Stimulated activated CD8-positive, alpha-beta memory T cell treated with anti-CD3 and anti-CD28 coated beads, Interleukin-4, amount 100 ng/mL, for 48 hours (primary cell): ENCODE data around the gene AP1G2.

ENCODE experiments used
- DNase-seq: peaks from one replicate; pipeline ENCODE4 v3.0.0-alpha.2; 2020

The AP1G2 gene

DNA sequence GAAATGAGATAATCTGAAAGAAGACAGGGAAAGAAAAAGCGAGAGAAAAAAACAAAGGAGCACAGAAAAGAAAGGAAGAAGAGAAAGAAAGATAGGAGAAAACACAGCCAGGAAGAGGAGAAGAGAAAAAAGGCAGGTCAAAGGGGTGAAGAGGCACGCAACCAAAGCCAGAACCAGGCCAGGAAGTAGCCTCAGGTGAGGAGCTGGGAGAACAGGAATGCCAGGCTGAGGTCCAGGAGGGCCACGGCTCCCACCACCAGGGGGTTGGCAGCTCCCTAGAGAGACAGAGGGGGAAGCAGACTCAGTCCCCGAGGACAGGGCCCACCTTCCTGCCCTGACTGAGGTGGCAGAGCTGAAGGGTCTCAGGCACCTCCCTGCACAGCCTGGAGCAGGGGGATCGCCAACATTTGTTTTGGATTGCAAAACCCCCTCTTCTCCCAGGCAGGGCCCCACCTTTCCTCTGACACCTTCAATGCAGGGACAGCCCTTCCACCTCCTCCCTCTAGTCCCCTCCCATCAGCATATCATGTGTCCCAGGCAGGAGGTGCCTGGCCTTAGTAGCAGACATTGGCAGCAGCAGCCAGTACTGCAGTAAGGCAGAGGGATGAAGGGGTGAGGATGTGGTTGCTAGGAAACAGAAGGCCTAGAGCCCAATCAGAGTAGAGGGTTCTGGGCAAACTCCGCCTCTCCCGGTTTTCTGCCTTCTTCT is 2.0 kb upstream of the AP1G2 start:
- DNase-seq: no peak

DNA sequence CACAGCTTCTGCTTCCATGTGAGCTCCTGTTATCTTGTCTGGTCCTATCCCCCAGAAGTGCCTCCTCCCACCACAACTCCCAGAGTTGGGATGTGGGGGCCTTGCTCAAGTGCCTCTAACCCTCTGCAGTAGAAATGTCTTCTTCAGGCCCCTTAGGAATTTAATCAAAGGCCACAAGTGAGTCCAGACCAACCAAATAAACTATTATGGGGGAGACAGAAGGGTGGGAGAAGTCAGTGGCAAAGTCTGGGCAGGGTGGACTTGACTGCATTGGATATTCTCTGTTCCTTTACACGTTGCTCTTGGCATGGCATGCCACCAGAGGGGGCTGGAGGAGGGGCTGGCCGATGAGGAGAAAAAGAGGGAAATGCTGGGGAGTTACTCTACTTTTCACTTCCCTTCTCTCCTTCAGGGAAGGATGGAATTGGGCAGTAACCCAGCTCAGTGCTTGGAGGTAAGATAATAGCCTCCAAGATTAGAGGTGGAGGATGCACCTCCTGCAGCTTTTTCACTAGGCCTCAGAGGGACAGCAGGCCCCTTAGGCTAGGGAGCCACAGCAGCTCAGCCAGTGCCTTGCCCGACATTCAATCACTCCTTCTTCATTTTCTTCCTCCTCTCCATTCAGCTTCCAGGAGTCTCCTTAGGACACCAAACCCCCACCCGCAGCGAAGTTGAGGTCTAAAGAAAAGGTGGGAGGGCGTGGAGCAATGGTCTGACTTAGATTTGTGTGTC is 1.2 kb upstream of the AP1G2 start:
- DNase-seq: no peak

DNA sequence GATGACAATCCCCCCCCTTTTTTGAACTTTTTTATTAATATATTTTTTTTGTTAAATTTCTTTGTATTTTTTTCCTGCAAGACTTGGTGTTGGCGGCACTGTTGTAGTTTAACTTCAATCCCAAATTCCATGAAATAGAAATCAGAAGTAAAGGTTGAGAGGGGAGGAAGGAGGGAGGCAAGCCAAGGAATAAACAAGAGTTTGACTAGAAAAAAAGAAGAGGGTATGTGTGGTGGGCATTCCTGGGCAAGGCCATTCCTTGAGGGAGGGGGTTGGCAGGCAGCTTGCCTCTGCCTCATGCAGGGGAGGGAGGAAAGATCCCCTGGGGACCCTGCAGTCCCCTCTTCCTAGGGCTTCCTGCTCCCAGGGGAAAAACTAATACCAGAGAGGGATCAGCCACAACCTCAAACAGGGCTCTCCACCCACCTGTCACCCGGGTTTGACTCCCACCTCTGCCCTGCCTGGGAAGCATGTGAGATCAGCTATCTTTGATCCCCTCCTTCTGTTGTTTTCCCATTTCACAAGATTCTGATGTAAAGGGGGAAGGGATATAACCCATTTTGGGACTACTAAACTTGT is 519 bp upstream of the AP1G2 start:
- DNase-seq: no peak

DNA sequence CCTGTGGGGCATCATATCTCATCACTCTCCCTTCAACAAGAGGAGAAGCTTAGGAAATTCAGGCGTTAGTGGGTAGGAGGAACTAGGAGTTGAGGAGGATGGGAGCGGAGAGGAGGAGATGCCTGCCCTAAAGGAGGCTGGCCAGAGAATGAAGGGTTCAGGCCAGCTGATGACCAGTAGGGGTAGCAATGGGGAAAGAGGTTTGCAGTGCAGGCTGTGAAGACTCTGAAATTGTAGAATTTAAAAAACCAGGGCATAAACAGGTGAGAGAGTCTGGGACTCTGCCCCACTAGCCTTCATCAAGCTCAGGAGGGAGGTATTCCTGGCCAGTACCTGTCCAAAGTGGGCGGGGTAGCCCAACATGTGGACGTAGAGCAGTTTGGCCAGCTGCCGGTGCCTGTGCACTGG is 809 bp downstream of the AP1G2 start:
- no peak for DNase-seq

DNA sequence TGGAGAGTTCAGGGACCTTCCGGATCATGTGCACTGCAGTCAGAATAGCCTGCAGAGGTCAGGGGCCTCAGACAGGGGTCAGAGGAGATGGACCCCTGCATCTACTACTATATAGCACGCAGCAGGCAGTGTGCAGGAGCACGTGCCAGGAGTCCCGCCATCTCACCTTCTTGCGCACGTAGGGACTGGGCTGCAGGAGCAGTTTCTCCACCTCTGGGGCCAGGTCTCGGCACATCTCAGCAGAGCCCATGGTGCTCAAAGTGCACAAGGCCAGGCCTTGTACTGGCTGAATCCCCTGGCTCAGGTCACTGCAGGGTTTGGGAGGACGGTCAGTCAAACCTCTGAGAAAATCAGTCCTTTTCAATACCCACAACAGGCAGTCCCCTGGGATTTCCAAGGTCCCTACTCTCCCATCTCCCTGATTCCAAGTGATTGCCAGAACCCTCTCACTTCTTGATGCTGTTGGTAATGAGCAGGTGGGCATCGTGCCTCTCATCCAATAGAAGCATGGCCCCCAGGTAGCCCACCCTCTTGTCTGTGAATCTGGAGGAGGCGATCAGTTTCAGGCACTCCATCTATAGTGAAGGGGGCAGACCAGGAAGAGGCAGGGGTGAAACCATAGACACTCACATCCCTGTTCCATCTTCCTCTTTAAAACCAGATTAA is 1.3 kb downstream of the AP1G2 start:
- no peak for DNase-seq

DNA sequence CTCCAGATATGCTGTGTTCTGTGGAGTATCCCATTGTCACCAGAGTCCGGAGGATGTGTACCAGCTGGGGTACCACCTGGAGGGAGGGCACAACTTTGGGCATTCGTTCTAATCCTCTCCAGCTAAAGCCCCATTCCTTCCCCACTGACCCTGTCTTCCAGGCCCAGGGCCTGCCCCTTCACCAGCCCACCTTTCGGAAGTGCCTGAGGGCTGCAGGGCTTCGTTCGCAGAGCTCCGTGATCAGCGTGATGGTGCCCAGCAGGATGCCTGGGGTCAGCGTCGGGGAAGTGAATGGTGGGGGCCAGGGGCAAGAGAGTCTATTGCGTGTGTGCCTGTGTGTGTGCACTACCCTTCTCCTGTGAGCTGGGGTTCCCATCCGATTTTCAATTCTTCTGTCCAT is 2.0 kb downstream of the AP1G2 start:
- DNase-seq: no peak

DNA sequence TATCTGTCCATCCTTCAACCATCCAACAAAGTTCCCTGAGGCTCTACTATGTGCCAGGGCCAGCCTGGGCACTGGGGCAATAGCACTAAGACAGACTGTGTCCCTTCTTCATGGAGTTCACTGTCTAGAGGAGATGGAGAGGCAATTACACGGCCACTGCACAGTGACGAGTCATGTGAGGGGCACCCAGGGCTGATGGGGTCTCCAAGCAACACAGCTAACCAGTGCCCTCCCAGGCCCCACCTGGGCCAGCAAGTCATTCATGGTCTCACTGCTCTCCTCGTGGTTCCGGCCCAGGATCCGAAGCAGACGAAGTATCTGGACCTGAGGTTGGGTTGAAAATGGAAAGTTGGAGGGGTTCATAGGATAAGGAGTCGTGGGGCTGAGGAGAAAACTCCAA is 2.7 kb downstream of the AP1G2 start:
- DNase-seq: no peak

DNA sequence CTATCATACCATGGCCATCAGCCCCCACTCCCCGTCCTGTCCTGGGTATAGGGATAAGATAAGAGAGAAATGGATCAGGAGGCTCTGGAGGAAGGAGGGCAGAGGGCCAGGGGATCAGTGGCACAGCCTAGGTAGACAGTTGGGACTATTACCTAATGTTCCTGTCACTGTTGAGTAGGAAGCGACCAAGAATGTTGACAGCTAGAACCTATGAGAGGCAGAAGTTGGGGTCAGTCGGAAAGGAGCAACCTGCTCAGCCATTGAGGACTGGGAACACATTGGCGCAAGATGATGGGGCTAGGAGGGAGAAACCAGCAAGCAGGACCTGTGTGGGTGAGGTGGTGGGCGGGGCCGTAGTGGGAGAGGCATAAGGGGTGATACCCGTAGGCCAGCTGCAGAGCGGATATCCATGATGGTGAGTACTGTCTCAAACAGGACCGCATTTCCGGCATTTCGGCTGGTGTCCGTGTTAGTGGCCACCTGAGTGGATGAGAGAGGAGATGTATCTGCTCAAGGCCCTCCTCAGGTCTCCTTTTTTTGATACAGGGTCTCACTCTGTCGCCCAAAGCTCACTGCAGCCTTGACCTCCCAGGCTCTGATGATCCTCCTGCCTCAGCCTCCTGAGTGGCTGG is 3.3 kb downstream of the AP1G2 start:
- no peak for DNase-seq

DNA sequence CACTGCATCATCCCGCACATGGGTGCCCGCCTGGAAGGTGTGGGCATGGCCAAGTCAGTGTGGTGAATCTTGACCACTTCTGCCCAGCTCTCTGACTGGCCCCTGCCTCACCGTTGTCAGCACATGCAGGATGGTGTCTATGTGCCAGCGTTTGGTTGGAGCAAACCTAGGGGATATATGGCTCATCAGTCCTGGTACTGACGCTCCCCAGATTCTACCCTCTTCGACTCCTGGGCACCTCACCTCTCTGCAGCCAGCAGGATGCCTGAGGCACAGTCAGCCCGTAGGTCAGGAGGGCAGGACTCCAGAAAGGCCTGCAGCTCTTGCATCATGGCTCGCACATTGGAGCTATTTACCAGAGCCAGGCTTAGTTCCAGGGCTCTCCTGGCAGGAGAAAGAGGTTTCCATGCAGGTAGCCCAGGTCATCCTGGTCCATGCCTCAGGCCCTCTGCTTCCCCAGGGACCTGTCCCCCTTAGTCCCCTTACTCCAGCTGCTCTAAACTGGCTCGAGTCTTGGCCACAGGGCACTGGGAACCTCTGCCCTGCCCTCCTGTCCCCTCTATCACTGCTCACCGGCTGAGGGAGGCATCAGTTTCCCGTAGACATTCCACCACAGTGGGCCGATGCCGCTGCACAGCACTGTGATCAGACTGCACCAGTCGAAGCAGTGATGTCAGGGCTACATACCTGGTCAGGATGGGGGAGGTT is 4.0 kb downstream of the AP1G2 start:
- no peak for DNase-seq

DNA sequence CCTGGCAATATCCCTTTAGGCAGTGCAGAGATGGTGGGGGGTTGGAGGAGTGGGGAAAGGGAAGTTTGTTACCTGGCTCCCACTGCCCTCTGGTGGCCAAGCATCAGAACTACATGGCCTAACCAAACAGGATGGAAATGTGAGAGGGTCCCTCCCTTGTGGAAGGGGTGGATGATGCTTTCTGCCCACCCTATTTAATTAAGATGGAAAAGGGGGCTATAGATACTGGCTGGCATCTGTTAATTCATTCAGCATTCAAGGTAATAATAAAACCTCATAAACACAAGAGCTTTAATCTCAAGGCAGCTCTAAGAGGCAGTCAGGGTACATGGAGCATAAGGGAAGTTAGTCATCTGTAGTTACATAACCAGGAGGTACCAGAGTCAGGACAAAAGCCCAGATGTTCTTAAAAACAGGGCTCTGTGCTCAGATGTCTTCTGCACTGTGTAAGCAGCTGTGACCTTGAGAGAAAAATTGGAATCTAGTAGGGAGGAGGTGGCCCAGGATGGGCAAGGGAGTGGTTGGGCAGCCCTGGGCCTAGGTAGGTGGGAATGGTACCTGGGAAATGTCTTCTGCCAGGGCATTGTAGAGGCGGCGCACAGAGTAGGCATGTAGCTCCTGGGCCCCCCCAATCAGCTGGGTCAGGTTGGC is 4.6 kb downstream of the AP1G2 start:
- DNase-seq: peak; percentile 73

DNA sequence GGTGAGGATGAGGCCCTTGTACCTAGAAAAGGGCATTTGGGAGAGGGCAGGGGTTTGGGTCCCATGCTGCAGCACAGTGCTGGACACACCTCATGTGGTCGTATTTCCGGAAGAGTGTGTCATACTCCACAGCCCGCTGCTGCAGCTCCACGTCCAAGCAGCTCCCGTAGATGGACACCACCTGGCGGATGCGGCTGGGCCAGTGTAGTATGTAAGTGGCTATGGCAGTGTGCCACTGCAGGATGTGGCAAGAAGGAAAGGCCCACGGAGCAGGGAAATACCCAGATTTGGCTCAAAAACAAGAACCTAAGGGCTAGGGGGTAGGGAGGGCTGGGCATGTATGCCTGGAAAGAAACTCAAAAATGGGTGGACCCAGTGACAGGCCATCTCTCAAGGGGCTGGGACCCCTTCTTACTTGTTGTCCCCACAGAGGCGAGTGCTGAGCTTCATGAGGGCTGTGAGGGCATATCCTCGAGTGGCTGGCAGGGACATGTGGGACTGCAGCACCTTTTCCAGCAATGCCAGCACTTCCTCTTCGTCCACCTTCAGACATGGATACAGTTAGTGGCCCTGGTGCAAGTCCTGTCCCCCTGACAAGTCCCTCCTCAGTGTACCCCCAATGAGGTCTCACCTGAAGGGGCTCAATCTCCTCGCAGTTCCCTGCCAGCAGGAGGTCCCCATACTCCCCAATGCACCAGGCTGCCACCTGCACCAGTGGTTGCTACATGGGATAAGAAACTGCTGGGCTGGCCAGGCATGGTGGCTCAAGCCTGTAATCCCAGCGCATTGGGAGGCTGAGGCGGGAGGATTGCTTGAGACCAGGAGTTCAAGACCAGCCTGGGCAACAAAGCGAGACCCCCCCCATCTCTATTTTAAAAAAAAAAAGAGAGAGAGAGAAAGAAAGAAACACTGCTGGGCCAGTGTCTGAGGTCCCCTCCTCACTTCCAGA is 5.4 kb downstream of the AP1G2 start:
- no peak for DNase-seq

DNA sequence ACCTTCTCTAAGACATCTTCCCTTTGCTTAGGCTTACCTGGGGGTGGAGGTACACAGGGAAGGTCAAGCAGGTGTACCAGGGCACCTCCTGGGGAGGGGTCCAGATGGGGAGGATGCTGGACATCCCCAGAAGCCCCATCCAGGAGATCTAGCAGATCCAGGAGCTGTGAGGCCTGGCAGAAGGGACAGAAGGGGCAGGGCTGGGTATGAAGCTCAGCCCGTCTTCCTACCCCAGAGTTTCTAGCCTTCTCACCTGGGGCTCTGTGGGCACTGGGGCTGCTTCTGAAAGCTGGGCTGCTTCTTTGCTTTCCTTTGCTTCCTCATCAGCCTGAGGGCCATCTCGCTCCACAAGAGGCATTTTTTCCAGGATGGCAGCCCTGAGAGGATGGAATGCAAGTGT is 6.3 kb downstream of the AP1G2 start:
- no peak for DNase-seq

DNA sequence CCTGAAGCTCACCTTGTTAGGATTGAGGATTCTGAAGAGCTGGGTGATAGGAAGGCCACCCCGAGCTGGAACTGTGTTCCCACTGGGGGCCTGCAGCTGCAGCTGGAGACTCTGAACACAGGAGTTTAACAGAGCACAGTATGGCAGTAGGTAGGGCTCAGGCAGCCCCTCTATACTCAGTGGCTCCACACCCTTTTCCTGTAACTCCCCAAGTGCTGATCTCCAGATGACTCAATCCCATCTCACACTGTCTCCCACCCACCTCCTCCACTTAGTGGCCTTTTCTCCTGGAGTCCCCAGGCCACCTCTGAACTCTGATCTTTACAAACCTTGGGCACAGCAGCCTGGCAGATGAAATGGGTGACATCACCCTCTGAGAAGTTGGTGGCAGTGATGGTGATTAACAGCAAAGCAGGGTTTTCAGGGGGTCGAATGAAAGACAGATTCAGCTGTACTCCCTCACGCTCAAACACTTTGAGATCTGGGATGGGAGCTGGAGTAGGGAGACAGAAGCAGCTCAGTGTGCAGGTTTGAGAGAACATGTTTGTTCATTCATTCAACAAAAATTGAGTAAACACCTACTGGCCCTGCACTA is 7.6 kb downstream of the AP1G2 start:
- DNase-seq: no peak

DNA sequence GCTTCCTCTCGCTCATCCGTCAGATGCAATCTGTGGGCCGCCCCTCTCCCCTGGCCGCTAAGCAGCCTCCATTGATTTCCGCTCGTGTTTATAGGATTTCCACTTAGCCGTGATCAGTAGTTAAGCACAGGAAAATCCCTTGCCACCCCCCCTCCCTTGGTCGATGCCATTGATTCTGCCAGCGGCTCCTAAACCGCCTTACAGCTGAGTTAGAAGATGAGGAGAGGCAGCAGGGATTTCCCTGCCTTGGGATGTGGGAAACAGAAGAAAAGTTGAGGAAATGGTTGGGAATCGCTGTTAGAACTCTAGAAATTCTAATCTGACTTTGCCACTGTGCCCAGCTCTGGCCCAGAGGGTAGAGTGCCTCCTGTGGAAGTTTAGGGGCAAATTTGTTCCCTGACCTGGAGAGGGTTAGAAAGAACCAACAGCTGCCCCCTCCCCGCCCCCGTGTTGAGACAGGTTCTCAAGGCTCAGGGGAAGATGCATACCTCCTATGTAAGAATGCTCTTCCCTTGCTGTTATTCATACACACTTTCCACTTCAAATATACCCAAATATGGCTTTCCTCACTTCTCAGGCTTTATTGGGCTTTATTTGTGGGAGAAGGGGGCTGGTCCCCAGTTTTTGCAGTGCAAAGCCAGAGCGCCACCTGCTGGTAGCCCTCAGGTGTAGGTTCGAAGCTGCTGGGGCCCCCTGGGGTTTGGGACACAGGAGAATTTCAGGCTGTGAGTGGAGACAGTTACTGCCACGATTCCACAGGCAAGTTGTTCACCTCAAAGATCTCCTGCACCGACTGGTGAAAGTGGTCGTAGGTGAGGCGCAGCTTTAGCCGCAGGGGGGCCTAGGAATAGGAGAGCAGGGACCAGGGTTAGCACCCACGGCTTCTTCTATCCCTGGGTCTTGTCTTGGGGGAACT is 8.3 kb downstream of the AP1G2 start:
- DNase-seq: peak; percentile 84

DNA sequence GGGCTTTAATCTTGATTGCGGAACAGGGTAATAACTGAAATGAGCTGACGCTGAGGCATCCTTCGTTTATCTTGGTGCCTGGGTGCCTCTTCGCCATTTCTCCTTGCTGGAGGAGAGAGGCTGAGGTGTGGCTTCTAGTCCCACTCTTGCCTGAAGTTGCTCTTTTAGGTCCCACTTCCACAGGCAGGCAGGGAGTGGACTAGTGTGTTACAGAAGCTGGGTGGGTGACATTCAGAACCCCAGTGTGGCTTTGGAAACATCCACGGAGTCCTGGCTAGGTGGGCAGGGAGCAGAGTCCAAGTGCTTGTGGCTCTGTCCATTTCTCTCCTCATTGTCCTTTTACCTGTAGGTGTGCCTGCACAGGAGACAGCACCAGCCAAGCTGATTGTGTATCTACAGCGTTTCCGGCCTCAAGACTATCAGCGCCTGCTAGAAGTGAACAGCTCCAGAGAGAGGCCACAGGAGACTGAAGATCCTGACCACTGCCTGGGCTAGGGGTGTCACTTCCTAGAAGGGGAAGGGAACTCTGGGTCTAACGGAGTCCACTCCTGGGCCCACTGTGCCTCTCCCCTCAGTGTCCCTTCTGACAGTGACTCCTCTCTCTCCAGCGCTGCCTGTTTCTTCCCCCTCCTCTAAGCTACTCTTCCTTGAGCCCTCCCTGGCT is 9.1 kb downstream of the AP1G2 start:
- no peak for DNase-seq

DNA sequence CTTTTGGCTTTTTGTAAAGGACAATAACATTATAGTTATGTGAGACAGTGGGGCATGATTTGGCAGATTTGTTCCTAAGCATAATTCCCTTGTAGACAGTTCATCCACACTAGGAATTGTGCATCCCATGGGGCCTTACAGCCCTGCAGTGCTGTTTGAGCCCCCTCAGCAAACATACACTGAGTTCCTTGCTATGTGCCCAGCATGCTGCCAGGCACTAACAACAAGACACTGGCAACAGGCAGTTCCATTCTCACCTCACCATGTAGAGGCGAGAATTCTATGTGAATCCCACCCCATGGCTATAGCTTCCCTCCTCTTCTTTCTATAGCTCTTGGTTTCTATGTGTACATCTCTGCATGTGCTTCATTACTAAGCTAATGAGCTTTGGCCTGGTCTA is 9.6 kb downstream of the AP1G2 start:
- no peak for DNase-seq

DNA sequence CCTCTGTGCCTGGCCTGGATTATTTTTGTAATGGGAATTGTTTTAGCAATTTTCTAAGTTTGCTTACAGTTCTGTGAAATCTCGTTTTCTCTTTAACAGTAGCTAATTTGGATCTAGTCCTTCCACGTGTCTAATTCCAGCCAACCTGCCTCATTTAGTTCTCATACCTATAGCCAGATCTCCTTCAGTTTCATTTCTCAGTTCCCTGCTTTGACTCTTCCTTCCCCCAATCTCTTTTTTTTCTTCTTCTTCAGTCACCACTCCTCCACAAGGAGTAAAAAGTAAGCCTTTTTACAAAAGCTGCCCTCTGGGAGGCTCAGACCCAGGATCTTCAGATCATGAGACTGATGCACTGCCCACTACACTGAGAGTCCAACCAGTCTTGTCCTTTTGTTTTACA is 10.1 kb downstream of the AP1G2 start:
- no peak for DNase-seq

DNA sequence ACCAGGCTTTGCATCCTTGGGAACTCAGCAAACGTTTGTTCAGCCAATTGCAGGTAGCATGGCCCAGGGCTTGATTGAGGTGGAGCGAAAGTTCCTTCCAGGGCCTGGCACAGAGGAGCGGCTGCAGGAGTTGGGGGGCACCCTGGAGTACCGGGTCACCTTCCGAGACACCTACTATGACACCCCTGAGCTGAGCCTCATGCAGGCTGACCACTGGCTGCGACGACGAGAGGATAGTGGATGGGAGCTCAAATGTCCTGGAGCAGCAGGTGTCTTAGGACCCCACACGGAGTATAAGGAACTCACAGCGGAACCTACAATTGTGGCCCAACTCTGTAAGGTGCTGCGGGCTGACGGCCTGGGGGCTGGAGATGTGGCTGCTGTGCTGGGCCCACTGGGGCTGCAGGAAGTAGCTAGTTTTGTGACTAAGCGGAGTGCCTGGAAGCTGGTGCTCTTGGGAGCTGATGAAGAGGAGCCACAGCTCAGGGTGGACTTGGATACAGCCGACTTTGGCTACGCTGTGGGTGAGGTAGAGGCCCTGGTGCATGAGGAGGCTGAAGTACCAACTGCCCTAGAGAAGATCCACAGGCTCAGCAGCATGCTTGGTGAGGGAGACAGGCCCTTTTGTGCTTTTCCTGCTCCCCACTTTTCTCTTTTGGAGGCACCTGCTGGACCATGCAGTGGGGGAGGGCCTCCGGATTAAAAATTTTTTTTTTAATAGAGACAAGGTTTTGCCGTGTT is 10.7 kb downstream of the AP1G2 start:
- no peak for DNase-seq
